GM12891 (cell line): ENCODE results near the gene USP22.
A peak's percentile ranks its signal among the peaks of the same experiment; 100 is the strongest.

ENCODE experiments used
- DNase-seq: peaks from one replicate; pipeline ENCODE4 v3.0.0; 2011; ENCODE audit warnings: low spot score; ENCODE audit not compliant: insufficient read length
- FAIRE-seq: peaks from 2 replicates; lab custom pipeline; 2011; peaks lifted over from hg19 to GRCh38; lab: Jason Lieb, UNC
- PAX5 ChIP-seq: IDR thresholded peaks from 2 replicates; pipeline ENCODE4 v1.6.1; 2011; ENCODE audit warnings: low read length, moderate library complexity, mild to moderate bottlenecking; ENCODE audit not compliant: insufficient read depth, severe bottlenecking
- POLR2A ChIP-seq: IDR thresholded peaks from 2 replicates; pipeline ENCODE4 v1.6.1; 2011; ENCODE audit warnings: low read depth, low read length, control low read depth
- POLR2AphosphoS5 ChIP-seq: IDR thresholded peaks from 2 replicates; pipeline ENCODE4 v1.6.1; 2011; ENCODE audit warnings: low read depth, low read length, control low read depth
- POU2F2 ChIP-seq: IDR thresholded peaks from 2 replicates; pipeline ENCODE4 v1.6.1; 2011; ENCODE audit warnings: low read depth, mild to moderate bottlenecking, control low read depth, low read length, moderate library complexity
- SPI1 ChIP-seq: IDR thresholded peaks from 2 replicates; pipeline ENCODE4 v1.6.1; 2011; ENCODE audit warnings: low read depth, low read length, control low read depth
- TAF1 ChIP-seq: IDR thresholded peaks from 2 replicates; pipeline ENCODE4 v1.6.1; 2011; ENCODE audit warnings: low read depth, low read length, control low read depth

Gene USP22

GRCh38 chr17:21021208-21021803, 21.5 kb downstream of the USP22 start:
- DNase-seq = no peak
- no peak for FAIRE-seq
- TF ChIP-seq POLR2A (peak; percentile 21; the same call in 1 of the 2 replicates), POLR2AphosphoS5 (no peak), POU2F2 (no peak), SPI1 (no peak)

GRCh38 chr17:21020622-21021021, 22.2 kb downstream of the USP22 start:
- DNase-seq (no peak), FAIRE-seq (no peak)
- TF ChIP-seq POU2F2 = no peak
- TF ChIP-seq SPI1 = no peak
- TF ChIP-seq POLR2AphosphoS5 = 0 out of 2 replicates have a peak, but pooled peaks have one; percentile 16
- no peak for TF ChIP-seq PAX5
- TF ChIP-seq TAF1 = no peak
- TF ChIP-seq POLR2A = no peak

- TF ChIP-seq TAF1 = no peak
- TF ChIP-seq POU2F2 = no peak
- TF ChIP-seq POLR2A = no peak
- no peak for TF ChIP-seq POLR2AphosphoS5
- TF ChIP-seq PAX5 = no peak
- no peak for TF ChIP-seq SPI1
- FAIRE-seq (peak; percentile 71), DNase-seq (no peak)
Measured at GRCh38 chr17:21019976-21020586, 22.7 kb downstream of the USP22 start.

- DNase-seq = no peak
- TF ChIP-seq POLR2A = no peak
- no peak for TF ChIP-seq SPI1
- TF ChIP-seq TAF1 = no peak
- no peak for TF ChIP-seq POU2F2
- no peak for TF ChIP-seq PAX5
- TF ChIP-seq POLR2AphosphoS5 = no peak
- no peak for FAIRE-seq
Measured at GRCh38 chr17:21018894-21019293, 23.9 kb downstream of the USP22 start.

GRCh38 chr17:21017861-21018260, 24.9 kb downstream of the USP22 start:
- TF ChIP-seq SPI1 (no peak), POLR2AphosphoS5 (no peak), TAF1 (no peak), POLR2A (no peak), POU2F2 (no peak), PAX5 (no peak)
- DNase-seq = no peak
- no peak for FAIRE-seq

GRCh38 chr17:21017256-21017655, 25.6 kb downstream of the USP22 start:
- DNase-seq (no peak), FAIRE-seq (no peak)
- TF ChIP-seq POLR2A = no peak
- TF ChIP-seq TAF1 = no peak
- no peak for TF ChIP-seq PAX5
- no peak for TF ChIP-seq POU2F2
- TF ChIP-seq POLR2AphosphoS5 = no peak; the same call in 1 of the 2 replicates

GRCh38 chr17:21016826-21017225, 26.0 kb downstream of the USP22 start:
- FAIRE-seq (no peak), DNase-seq (no peak)
- TF ChIP-seq PAX5 (no peak), POLR2AphosphoS5 (no peak; the same call in 1 of the 2 replicates), SPI1 (no peak), TAF1 (no peak), POU2F2 (no peak), POLR2A (no peak)

- no peak for FAIRE-seq
- no peak for DNase-seq
- TF ChIP-seq TAF1 = no peak
- TF ChIP-seq POLR2A = no peak
- no peak for TF ChIP-seq POLR2AphosphoS5
- no peak for TF ChIP-seq SPI1
- TF ChIP-seq PAX5 = no peak
- TF ChIP-seq POU2F2 = no peak
Measured at GRCh38 chr17:21015564-21015963, 27.2 kb downstream of the USP22 start.

- no peak for TF ChIP-seq PAX5
- no peak for TF ChIP-seq TAF1
- no peak for TF ChIP-seq POLR2A
- TF ChIP-seq POU2F2 = no peak
- TF ChIP-seq POLR2AphosphoS5 = no peak
- TF ChIP-seq SPI1 = no peak
- FAIRE-seq = no peak
Measured at GRCh38 chr17:21014498-21014897, 28.3 kb downstream of the USP22 start.

GRCh38 chr17:21013983-21014382, 28.8 kb downstream of the USP22 start:
- DNase-seq (no peak), FAIRE-seq (no peak)
- TF ChIP-seq POLR2A (no peak), PAX5 (no peak), POU2F2 (no peak), POLR2AphosphoS5 (no peak), SPI1 (no peak), TAF1 (no peak)

More at GRCh38 chr17:21014498-21014897, 28.3 kb downstream of the USP22 start:
- no peak for DNase-seq
